Heart left ventricle (tissue), 16 donors: Measurements from ENCODE around the gene SLC9A7. TPM values are rescaled to one million over a fixed set of nuclear protein-coding genes. Genes with fewer than 3 reads are reported as not detected.

Experiments used
- ATAC-seq, 4 donors: fragments of 200-7000 bp; cut with Tn5 transposase; one replicate each; pipeline ENCODE4 v1.9.1; 2020 to 2022; ENCODE audit warnings: moderate library complexity in 4 of 4, mild to moderate bottlenecking in 3 of 4, moderate number of reproducible peaks in 1 of 4
- DNase-seq, 5 donors: peaks; one replicate each; pipeline ENCODE4 v3.0.0-alpha.2; 2020
- H3K27ac ChIP-seq, 12 donors: fragments of 200-600 bp; sonication (generic) in 4 of 12; one replicate each; pipeline versions ENCODE4 v1.5.0 to v1.8.0; 2016 to 2022; ENCODE audit warnings: mild to moderate bottlenecking in 2 of 12
- H3K27me3 ChIP-seq, 9 donors: fragments of 200-600 bp; sonication (generic) in 2 of 9; one replicate each; pipeline versions ENCODE4 v1.5.1 to v1.8.0; 2016 to 2022; ENCODE audit warnings: mild to moderate bottlenecking in 3 of 9
- H3K36me3 ChIP-seq, 9 donors: fragments of 200-600 bp; sonication (generic) in 2 of 9; one replicate each; pipeline versions ENCODE4 v1.5.0 to v1.8.0; 2018 to 2022; ENCODE audit warnings: mild to moderate bottlenecking in 2 of 9
- H3K4me1 ChIP-seq, 12 donors: fragments of 200-600 bp; sonication (generic) in 4 of 12; one replicate each; pipeline versions ENCODE4 v1.5.0 to v1.8.0; 2016 to 2022; ENCODE audit warnings: mild to moderate bottlenecking in 3 of 12
- H3K4me3 ChIP-seq, 12 donors: fragments of 200-600 bp; sonication (generic) in 4 of 12; one replicate each; pipeline versions ENCODE4 v1.5.0 to v1.8.0; 2017 to 2022; ENCODE audit warnings: mild to moderate bottlenecking in 9 of 12, moderate library complexity in 4 of 12
- H3K9me3 ChIP-seq, 12 donors: fragments of 200-600 bp; sonication (generic) in 4 of 12; one replicate each; pipeline versions ENCODE4 v1.5.0 to v1.8.0; 2016 to 2022; ENCODE audit warnings: mild to moderate bottlenecking in 1 of 12
- POLR2A ChIP-seq, 2 donors: fragments of 450-650 bp; IDR thresholded peaks; one replicate each; pipeline ENCODE4 v1.6.1; 2017; ENCODE audit warnings: antibody characterized with exemption in 2 of 2, mild to moderate bottlenecking in 2 of 2, moderate library complexity in 2 of 2
- WGBS, 4 donors: extraction: QIAGEN DNeasy Blood & Tissue Kit in 2 of 4; methylation state at CpG; one replicate each; pipeline versions ENCODE4 v1.1.5 to v1.1.7; 2013 to 2018; 5-methylcytosine and 5-hydroxymethylcytosine counted together
- intact Hi-C, 10 donors: fragments of 100-400 bp; cut with DNase I; formaldehyde crosslinking; loops; one replicate each; pipeline versions ENCODE4 v1.11.1 to v1.14.2; 2022
- polyA plus RNA-seq, 2 donors: library from polyadenylated mRNA; stranded (reverse); fragments of 200-250 nt; gene quantifications; one replicate each; pipeline ENCODE4 v1.2.3, GENCODE V29; 2013
- total RNA-seq, 9 donors: library from RNA; depleted of rRNA in 2 of 9; stranded (reverse); fragments of >200 nt in 2 of 9; fragmentation: NEBNext Ultra II Directional in 3 of 9; extraction: Animal tissue kit (Norgen Biotek cat#: 25700) in 3 of 9; gene quantifications; one replicate each; pipeline versions ENCODE4 v1.1.0 to v1.2.4, GENCODE V29; 2016 to 2023
- TF ChIP-seq, protein P1 (sequence below), 12 donors: fragments of 200-600 bp; sonication (generic) in 4 of 12; IDR thresholded peaks; one replicate each; pipeline versions ENCODE4 v1.5.0 to v1.8.0; 2018 to 2022; ENCODE audit warnings: antibody characterized with exemption in 12 of 12, mild to moderate bottlenecking in 5 of 12
- donor health status: ischemic (EF 13 %, LVEDD 7.1; RV severe dilation, severe dysfunction).
- donor health status: healthy with polysubstance abuse.
- donor health status: DM: no; HTN: yes; CAD: no.
- donor health status: DM: no; HTN: no; CAD: no.
- donor health status: ischemic (EF 25% LVEDD 6.9; RV normal size, moderate dysfunction).
- donor health status: ischemic (EF 25% LVEDD 5.7; RV mildly dilated, moderate dysfunction).
- donor health status: healthy.
- donor health status: DM: yes; HTN: yes; CAD: no.
- donor health status: ischemic (EF 35%, LVEDD 5.7; RV mildly dilated, moderate dysfunction).
- donor health status: nonischemic (EF 11% LVEDD 7.7; RV severe dilation, severe dysfunction).
- donor health status: DM: yes; HTN: yes; CAD: no.
- donor health status: PGD.
- donor health status: ischemic (EF 29% LVEDD 5.4; RV normal size, mild dysfunction).
- donor health status: nonischemic (EF 23%, LVEDD 6.1; RV moderate dilation, normal function).

SLC9A7 gene
- total and polyA plus RNA-seq, 11 donors: 0.46 to 8.6 (median 2.3) TPM

DNA sequence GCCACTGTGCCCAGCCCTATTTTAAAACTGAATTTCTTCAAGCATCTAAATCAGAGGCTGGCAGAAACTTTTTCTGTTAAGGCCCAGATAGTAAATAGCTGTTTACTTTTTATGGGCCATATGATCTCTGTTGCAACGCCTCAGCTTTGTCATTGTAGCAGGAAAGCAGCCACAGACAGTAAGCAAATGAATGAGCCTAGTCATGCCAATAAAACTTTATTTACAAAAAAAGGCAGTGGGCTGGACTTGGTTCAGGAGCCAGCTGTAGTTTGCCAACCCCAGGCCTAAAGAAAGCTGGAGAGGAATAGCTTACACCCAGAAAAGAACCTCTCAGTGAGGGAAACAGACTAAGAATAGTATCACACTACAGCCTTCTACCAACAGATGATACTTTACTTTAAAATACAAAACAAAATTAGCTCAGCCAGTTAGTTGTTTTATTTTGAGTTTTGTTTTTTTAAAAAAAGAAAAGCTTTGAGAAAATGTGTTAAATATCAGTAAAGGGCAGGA is 159.8 kb downstream of the SLC9A7 start:
- WGBS, 4 donors: 0 to 97% (median 69%) methylated on average over 1 of the region's 1 CpG
- H3K9me3 ChIP-seq: no peaks in the 10 kb centered on the region
- H3K27ac ChIP-seq: peak overlapping the region in 10 of 12 donors; percentile 33 to 75 (median 48)
- no peaks in the 10 kb centered on the region for H3K27me3 ChIP-seq
- no peak for DNase-seq
- H3K36me3 ChIP-seq: no peaks in the 10 kb centered on the region
- TF ChIP-seq, protein P1, sequence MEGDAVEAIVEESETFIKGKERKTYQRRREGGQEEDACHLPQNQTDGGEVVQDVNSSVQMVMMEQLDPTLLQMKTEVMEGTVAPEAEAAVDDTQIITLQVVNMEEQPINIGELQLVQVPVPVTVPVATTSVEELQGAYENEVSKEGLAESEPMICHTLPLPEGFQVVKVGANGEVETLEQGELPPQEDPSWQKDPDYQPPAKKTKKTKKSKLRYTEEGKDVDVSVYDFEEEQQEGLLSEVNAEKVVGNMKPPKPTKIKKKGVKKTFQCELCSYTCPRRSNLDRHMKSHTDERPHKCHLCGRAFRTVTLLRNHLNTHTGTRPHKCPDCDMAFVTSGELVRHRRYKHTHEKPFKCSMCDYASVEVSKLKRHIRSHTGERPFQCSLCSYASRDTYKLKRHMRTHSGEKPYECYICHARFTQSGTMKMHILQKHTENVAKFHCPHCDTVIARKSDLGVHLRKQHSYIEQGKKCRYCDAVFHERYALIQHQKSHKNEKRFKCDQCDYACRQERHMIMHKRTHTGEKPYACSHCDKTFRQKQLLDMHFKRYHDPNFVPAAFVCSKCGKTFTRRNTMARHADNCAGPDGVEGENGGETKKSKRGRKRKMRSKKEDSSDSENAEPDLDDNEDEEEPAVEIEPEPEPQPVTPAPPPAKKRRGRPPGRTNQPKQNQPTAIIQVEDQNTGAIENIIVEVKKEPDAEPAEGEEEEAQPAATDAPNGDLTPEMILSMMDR (IDR thresholded peaks at IDR 0.05): no peak
- TF ChIP-seq POLR2A (IDR thresholded peaks at IDR 0.05): no peak
- peaks cover 0 to 57% (median 14%) of the 10 kb centered on the region in 12 donors for H3K4me1 ChIP-seq
- intact Hi-C loops: loop anchor here in 1 of 10 donors (5.0 kb wide), 1 partner anchor 33 kb away; no protein-coding TSS in a partner anchor
- peak in 2 of 4 donors; percentile 25 to 62 for ATAC-seq
- H3K4me3 ChIP-seq: no peak overlapping the region

DNA sequence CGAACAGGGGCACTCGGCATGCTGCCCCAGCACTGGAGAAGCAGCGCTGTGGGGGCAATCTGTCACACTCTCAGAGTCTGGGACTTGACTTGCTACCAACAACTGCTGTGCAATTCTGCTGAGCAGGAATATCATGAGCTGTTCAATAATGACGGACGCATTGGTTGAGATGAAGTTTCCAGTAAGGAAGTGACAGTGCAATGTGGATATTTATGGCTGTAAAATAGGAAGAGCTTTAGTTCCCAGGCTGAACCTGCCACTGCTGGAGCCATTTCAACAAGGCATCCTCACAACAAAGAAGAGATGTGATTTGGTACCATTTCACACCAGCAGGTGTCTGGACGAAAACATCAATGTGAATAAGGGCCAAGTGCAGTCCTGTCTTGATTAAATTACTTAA is 161.1 kb downstream of the SLC9A7 start:
- WGBS, 4 donors: 31 to 48% (median 45%) methylated on average over 6 of the region's 6 CpGs
- peak overlapping the region in 8 of 12 donors; percentile 20 to 50 (median 34) for H3K27ac ChIP-seq
- H3K9me3 ChIP-seq: no peaks in the 10 kb centered on the region
- TF ChIP-seq, protein P1 (IDR thresholded peaks at IDR 0.05): no peak
- TF ChIP-seq POLR2A (IDR thresholded peaks at IDR 0.05): no peak
- intact Hi-C loops: loop anchor here in 1 of 10 donors (5.0 kb wide), 1 partner anchor 35 kb away; no protein-coding TSS in a partner anchor
- peaks cover 0 to 62% (median 14%) of the 10 kb centered on the region in 12 donors for H3K4me1 ChIP-seq
- DNase-seq: no peak
- no peak overlapping the region for H3K4me3 ChIP-seq
- no peaks in the 10 kb centered on the region for H3K27me3 ChIP-seq
- ATAC-seq: peak in 2 of 4 donors; percentile 5 to 21
- no peaks in the 10 kb centered on the region for H3K36me3 ChIP-seq

DNA sequence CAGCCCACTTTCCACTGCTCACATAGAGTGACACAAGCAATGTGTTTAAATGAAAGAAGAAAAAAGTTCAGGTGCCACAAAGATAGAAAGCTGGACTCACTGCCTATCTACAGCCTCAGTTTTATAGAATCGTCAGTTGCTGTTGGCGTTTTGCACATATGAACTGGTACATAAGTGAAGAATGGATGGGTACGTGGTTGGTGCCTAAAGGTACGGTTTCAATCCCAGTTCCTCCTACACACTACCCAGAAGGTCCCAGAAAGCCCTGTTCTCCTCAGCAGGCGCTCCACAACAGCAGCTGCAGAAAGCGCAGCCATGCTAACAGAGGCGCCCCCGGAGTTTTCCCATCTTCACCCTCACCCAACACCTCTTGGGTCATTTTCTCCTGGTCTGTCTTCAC is 161.7 kb downstream of the SLC9A7 start:
- intact Hi-C loops: loop anchor here in 1 of 10 donors (5.0 kb wide), 1 partner anchor 35 kb away; no protein-coding TSS in a partner anchor
- WGBS, 4 donors: 80 to 89% (median 83%) methylated on average over 8 of the region's 8 CpGs
- Histone ChIP-seq H3K9me3 (no peaks in the 10 kb centered on the region), H3K36me3 (no peaks in the 10 kb centered on the region), H3K4me1 (peaks cover 0 to 62% (median 14%) of the 10 kb centered on the region in 12 donors), H3K27me3 (no peaks in the 10 kb centered on the region), H3K27ac (peak overlapping the region in 5 of 12 donors; percentile 20 to 39 (median 33)), H3K4me3 (no peak overlapping the region)
- DNase-seq (no peak), ATAC-seq (no peak)
- no peak for TF ChIP-seq POLR2A (IDR thresholded peaks at IDR 0.05)
- TF ChIP-seq, protein P1 (IDR thresholded peaks at IDR 0.05): no peak

DNA sequence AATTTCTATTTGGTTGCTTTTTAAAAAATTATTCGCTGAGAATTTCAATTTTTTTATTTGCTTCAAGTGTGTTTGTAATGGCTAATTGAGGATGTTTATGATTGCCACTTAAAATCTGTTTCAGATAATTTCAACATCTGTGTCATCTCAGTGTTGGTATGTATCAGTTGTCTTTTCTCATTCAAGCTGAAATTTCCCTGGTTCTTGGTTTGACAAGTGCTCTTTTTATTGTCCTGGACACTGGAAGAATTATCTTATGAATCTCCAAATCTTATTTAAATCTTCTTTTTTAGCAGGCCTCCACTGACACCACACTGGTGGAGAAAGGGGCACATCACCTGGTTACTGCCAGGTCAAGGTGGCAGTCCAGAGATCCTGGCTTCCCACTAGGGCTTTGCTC is 163.8 kb downstream of the SLC9A7 start:
- 57 to 98% (median 87%) methylated on average over 1 of the region's 1 CpG for WGBS, 4 donors
- peaks cover 0 to 49% (median 10%) of the 10 kb centered on the region in 12 donors for H3K4me1 ChIP-seq
- no peak for ATAC-seq
- TF ChIP-seq, protein P1 (IDR thresholded peaks at IDR 0.05): no peak
- TF ChIP-seq POLR2A (IDR thresholded peaks at IDR 0.05): no peak
- no peak for DNase-seq
- no peak overlapping the region for H3K4me3 ChIP-seq
- no peaks in the 10 kb centered on the region for H3K36me3 ChIP-seq
- intact Hi-C loops: loop anchor here in 1 of 10 donors (5.0 kb wide), 1 partner anchor 37 kb away; no protein-coding TSS in a partner anchor
- peak overlapping the region in 2 of 12 donors; percentile 41 to 42 for H3K27ac ChIP-seq
- H3K27me3 ChIP-seq: no peaks in the 10 kb centered on the region
- H3K9me3 ChIP-seq: no peaks in the 10 kb centered on the region
